ENCODE data around the gene BDKRB2. TPM values are rescaled to one million over a fixed set of nuclear protein-coding genes. Genes with fewer than 3 reads are reported as not detected.

Gene BDKRB2
- total and polyA plus RNA-seq, 2 experiments from 2014 or later: 0.14 to 0.21 TPM

DNA sequence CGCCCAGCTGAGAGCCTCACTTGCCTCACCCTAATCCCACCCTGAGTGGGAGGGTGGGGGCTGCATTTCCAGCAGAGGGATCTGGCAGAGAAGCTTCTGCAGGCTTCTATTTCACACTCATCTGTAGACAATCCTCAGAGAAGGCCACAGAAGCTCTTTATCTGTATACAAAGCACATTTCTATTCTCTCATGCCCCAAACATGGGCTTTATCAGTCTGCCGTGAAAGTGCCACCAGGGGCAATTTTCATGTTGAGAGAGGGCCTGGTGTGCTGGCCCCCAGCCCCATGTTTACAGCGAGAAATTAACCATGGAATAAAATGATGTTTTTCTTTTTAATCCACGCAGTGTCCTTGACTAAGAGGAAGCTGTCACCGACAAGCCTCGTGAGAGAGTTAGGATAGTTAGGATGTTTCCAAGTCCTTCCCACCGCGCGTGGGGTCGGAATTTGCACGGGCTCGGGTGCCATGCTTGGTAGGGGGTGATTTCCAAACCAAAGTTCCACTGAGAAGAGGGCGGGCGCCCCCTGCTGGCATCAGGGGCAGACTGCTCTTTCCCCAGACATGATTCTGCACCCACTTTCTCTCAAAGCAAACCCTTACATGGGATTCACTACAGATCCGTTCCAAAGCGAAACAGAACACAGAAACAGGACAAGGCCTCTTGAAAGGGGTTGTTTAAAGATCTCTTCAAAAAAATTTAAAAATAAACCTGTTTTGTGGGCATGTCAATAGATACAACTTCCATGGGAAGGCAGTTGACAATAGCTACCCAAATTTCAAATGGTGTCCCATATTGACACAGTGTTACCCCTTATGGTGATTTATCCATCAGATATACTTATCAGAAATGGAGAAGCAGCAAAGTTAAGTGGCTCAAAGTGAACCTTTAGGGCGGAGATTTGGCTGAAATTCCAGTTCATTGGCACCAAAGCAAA lies 70.8 kb downstream of the BDKRB2 start:
- Histone ChIP-seq H3K9me2 (ENCODE audit: insufficient read depth) (no peaks in the 10 kb centered on the region), H3K79me2 (replicated peaks; ENCODE audit: insufficient read depth) (no peaks in the 10 kb centered on the region), H4K20me1 (replicated peaks; ENCODE audit: insufficient read depth) (no peaks in the 10 kb centered on the region), H3K27me3 (ENCODE audit: insufficient read depth) (no peaks in the 10 kb centered on the region), H2AFZ (no peak overlapping the region), H3F3A (replicated peaks; ENCODE audit: low read depth) (no peaks in the 10 kb centered on the region), H3K4me1 (ENCODE audit: insufficient read depth) (peaks cover 20% of the 10 kb centered on the region), H3K36me3 (ENCODE audit: insufficient read depth) (no peaks in the 10 kb centered on the region), H3K4me2 (0 out of 2 replicates have a peak overlapping the region, but pooled peaks have one; percentile 53), H3K27ac (ENCODE audit: low read depth) (no peak overlapping the region), H3K4me3 (no peak overlapping the region)
- H3K4me3 Mint-ChIP-seq: no peak overlapping the region
- no peak for TF ChIP-seq ZNF114 (CRISPR knock-in tag; IDR thresholded peaks at IDR 0.05)
- no peak for TF ChIP-seq EZH2 (IDR thresholded peaks at IDR 0.05; ENCODE audit: low read depth, unreplicated experiment)
- TF ChIP-seq, protein P1, sequence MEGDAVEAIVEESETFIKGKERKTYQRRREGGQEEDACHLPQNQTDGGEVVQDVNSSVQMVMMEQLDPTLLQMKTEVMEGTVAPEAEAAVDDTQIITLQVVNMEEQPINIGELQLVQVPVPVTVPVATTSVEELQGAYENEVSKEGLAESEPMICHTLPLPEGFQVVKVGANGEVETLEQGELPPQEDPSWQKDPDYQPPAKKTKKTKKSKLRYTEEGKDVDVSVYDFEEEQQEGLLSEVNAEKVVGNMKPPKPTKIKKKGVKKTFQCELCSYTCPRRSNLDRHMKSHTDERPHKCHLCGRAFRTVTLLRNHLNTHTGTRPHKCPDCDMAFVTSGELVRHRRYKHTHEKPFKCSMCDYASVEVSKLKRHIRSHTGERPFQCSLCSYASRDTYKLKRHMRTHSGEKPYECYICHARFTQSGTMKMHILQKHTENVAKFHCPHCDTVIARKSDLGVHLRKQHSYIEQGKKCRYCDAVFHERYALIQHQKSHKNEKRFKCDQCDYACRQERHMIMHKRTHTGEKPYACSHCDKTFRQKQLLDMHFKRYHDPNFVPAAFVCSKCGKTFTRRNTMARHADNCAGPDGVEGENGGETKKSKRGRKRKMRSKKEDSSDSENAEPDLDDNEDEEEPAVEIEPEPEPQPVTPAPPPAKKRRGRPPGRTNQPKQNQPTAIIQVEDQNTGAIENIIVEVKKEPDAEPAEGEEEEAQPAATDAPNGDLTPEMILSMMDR (conservative IDR thresholded peaks at IDR 0.05; ENCODE audit: low read depth in 2 of 2): peak; percentile 90 to 92
- peaks cover 19% of the 10 kb centered on the region; the same call in 2 of the 3 replicates for H3K36me3 Mint-ChIP-seq (ENCODE audit: low read depth)
- H3K9me3 Mint-ChIP-seq: peaks cover 37% of the 10 kb centered on the region
- H3K4me1 Mint-ChIP-seq: peaks cover 9% of the 10 kb centered on the region
- peak; percentile 81 for ATAC-seq
- H3K27me3 Mint-ChIP-seq (ENCODE audit: insufficient read depth, low read depth, poor library complexity): peaks cover 10% of the 10 kb centered on the region
- H3K27ac Mint-ChIP-seq: no peak overlapping the region
- peak; percentile 83 for DNase-seq (ENCODE audit: low spot score)

- Mint-ChIP-seq H3K4me1 (peaks cover 20% of the 10 kb centered on the region), H3K27me3 (ENCODE audit: insufficient read depth, low read depth, poor library complexity) (peaks cover 4% of the 10 kb centered on the region), H3K27ac (no peak overlapping the region), H3K36me3 (ENCODE audit: low read depth) (peaks cover 12% of the 10 kb centered on the region; the same call in 2 of the 3 replicates), H3K9me3 (peaks cover 19% of the 10 kb centered on the region; the same call in 2 of the 3 replicates), H3K4me3 (no peak overlapping the region)
- no peak overlapping the region for H2AFZ ChIP-seq
- peaks cover 25% of the 10 kb centered on the region for H3K4me1 ChIP-seq (ENCODE audit: insufficient read depth)
- H3K79me2 ChIP-seq (replicated peaks; ENCODE audit: insufficient read depth): no peaks in the 10 kb centered on the region
- DNase-seq (ENCODE audit: low spot score) (no peak), ATAC-seq (no peak)
- no peak overlapping the region for H3K27ac ChIP-seq (ENCODE audit: low read depth)
- no peaks in the 10 kb centered on the region for H3K27me3 ChIP-seq (ENCODE audit: insufficient read depth)
- H4K20me1 ChIP-seq (replicated peaks; ENCODE audit: insufficient read depth): no peaks in the 10 kb centered on the region
- no peaks in the 10 kb centered on the region for H3F3A ChIP-seq (replicated peaks; ENCODE audit: low read depth)
- H3K4me2 ChIP-seq: no peak overlapping the region
- no peak overlapping the region for H3K4me3 ChIP-seq
- H3K9me2 ChIP-seq (ENCODE audit: insufficient read depth): no peaks in the 10 kb centered on the region
- no peaks in the 10 kb centered on the region for H3K36me3 ChIP-seq (ENCODE audit: insufficient read depth)
- TF ChIP-seq ZNF114 (CRISPR knock-in tag; IDR thresholded peaks at IDR 0.05) (no peak), ZNF331 (CRISPR knock-in tag; IDR thresholded peaks at IDR 0.05; ENCODE audit: low read depth) (no peak), REST (IDR thresholded peaks at IDR 0.05; ENCODE audit: unreplicated experiment) (no peak), NANOG (IDR thresholded peaks at IDR 0.05; ENCODE audit: borderline replicate concordance) (no peak), JUNB (IDR thresholded peaks at IDR 0.05; ENCODE audit: unreplicated experiment) (no peak)
- TF ChIP-seq, protein P1 (conservative IDR thresholded peaks at IDR 0.05; ENCODE audit: low read depth in 2 of 2): no peak
Observed at GRCh38 chr14:96277890-96278289, 73.3 kb downstream of the BDKRB2 start.

All from GM23338 (cell line).